Panc1 (cell line): ENCODE measurements around the gene LEKR1. TPM values are rescaled to one million over a fixed set of nuclear protein-coding genes. Genes with fewer than 3 reads are reported as not detected.

ENCODE experiments used
- ATAC-seq: fragments of 200-7000 bp; cut with Tn5 transposase; 2 replicates; pipeline ENCODE4 v1.9.1; 2020; ENCODE audit warnings: mild to moderate bottlenecking, moderate library complexity
- BruUV-seq: library from RNA; stranded (reverse); fragments of 400-500 nt; replicated peaks from 2 replicates; lab custom pipeline; 2021; lab: Mats Ljungman, UMichigan
- CTCF ChIA-PET: fragments of 300-600 bp; sonication (Branson Sonifier 250); formaldehyde crosslinking; loops from one replicate; lab custom pipeline; 2022; ENCODE audit warnings: antibody characterized with exemption; lab: Charles Lee
- POLR2A ChIA-PET: fragments of 300-600 bp; sonication (Branson Sonifier 250); formaldehyde crosslinking; loops from one replicate; lab custom pipeline; 2022; ENCODE audit warnings: antibody characterized with exemption; lab: Charles Lee
- DNase-seq: peaks from one replicate; pipeline ENCODE4 v3.0.0-alpha.2; 2010; ENCODE audit warnings: low read depth, low spot score
- H3K27ac ChIP-seq: 2 replicates; pipeline ENCODE4 v1.5.1; 2011; ENCODE audit warnings: mild to moderate bottlenecking, low read length, inconsistent platforms
- H3K27me3 ChIP-seq: fragments of 200-500 bp; sonication (Bioruptor generic); 2 replicates; pipeline ENCODE4 v1.6.0; 2014; ENCODE audit warnings: low read length, inconsistent platforms; ENCODE audit not compliant: control insufficient read depth, insufficient read depth
- H3K36me3 ChIP-seq: fragments of 200-500 bp; sonication (Bioruptor generic); 2 replicates; pipeline ENCODE4 v1.5.1; 2014; ENCODE audit warnings: inconsistent platforms, mild to moderate bottlenecking, low read length, moderate library complexity; ENCODE audit not compliant: control insufficient read depth, insufficient read depth
- H3K4me1 ChIP-seq: 2 replicates; pipeline ENCODE4 v1.5.1; 2011; ENCODE audit warnings: inconsistent platforms, mild to moderate bottlenecking, low read length, moderate library complexity; ENCODE audit not compliant: control insufficient read depth, insufficient read depth
- H3K4me3 ChIP-seq, 2 experiments: 2 replicates each; pipeline ENCODE4 v1.5.1; 2011 to 2012; ENCODE audit warnings: low read depth in 2 of 2, low read length in 2 of 2, mild to moderate bottlenecking in 2 of 2, inconsistent platforms in 1 of 2, moderate library complexity in 1 of 2
- H3K9me3 ChIP-seq: fragments of 200-500 bp; sonication (Bioruptor generic); 2 replicates; pipeline ENCODE4 v1.5.1; 2014; ENCODE audit warnings: low read depth, mild to moderate bottlenecking, inconsistent platforms, low read length, moderate library complexity; ENCODE audit not compliant: control insufficient read depth, insufficient read depth
- POLR2AphosphoS5 ChIP-seq: IDR thresholded peaks from 2 replicates; pipeline ENCODE4 v1.6.1; 2012; ENCODE audit warnings: mild to moderate bottlenecking, low read depth, low read length, moderate library complexity
- SIN3A ChIP-seq: IDR thresholded peaks from 2 replicates; pipeline ENCODE4 v1.6.1; 2012; ENCODE audit warnings: low read depth, mild to moderate bottlenecking, low read length, moderate library complexity, borderline replicate concordance; ENCODE audit not compliant: insufficient read depth
- TCF7L2 ChIP-seq: IDR thresholded peaks from 2 replicates; pipeline ENCODE4 v1.6.1; 2011; ENCODE audit warnings: mild to moderate bottlenecking, low read depth, low read length, inconsistent platforms
- in situ Hi-C: cut with HindIII; loops from 2 replicates; pipeline ENCODE4 v1.10.0; 2016; ENCODE audit warnings: low sequenced_read_pairs, low pct_unique_long_range_greater_than_20kb
- intact Hi-C: fragments of 100-400 bp; cut with micrococcal nuclease; formaldehyde crosslinking; loops from one replicate; pipeline ENCODE4 v1.10.0; 2022; ENCODE audit not compliant: unreplicated experiment
- total RNA-seq: library from RNA; stranded (reverse); gene quantifications from one replicate; pipeline ENCODE4 v1.2.1, GENCODE V29; 2021; ENCODE audit not compliant: unreplicated experiment
- TF ChIP-seq, protein P1 (sequence below): fragments of 450-650 bp; IDR thresholded peaks from 2 replicates; pipeline ENCODE4 v1.5.1; 2017; ENCODE audit warnings: mild to moderate bottlenecking
- TF ChIP-seq, protein P2 (sequence below), 2 experiments: IDR thresholded peaks; 2 replicates each; pipeline ENCODE4 v1.6.1; 2011 to 2012; ENCODE audit warnings: low read depth in 2 of 2, control low read depth in 1 of 2, low read length in 1 of 2, mild to moderate bottlenecking in 1 of 2, moderate library complexity in 1 of 2; ENCODE audit not compliant: insufficient read depth in 1 of 2

LEKR1 gene
- total RNA-seq, 1 experiment from 2014 or later, result not detected

DNA sequence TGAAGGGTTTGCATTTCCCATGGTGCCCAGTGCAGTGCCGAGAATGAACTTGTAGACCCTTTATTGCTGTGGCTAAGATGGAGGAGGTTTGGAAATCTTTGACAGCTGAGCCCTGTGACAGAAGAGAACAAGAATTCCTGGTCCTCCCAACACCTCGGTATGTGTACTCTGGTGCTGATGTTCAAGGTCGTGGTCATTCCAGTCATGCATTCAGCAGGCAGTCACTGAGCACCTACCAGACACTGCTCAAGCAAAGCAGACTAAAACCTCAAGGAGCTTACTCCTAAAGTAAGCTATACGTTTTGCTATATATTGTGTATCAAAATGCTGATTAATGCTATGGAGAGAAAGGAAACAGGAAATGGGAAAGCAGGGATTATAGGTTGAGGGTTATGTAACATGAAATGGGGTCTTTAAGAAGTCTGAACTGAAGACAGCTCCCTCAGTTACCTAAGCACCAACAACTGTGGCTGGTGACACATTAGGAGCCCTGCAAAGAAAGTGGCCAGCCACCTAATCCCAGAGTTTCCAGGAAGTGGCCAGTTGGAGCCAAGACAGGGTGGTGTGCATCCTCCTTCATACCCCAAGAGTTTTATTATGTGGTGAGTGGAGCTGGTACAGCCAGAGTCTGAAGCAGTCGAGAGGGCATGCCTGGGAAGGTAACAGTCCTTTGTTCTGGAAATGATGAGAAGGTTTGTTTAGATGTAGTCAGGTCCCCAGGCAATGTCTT, 268.8 kb downstream of the LEKR1 start:
- POLR2A ChIA-PET, result no interaction called here
- H3K9me3 ChIP-seq, result no peaks in the 10 kb centered on the region
- DNase-seq (no peak), ATAC-seq (no peak)
- no peaks in the 10 kb centered on the region for H3K27me3 ChIP-seq
- TF ChIP-seq, protein P1, sequence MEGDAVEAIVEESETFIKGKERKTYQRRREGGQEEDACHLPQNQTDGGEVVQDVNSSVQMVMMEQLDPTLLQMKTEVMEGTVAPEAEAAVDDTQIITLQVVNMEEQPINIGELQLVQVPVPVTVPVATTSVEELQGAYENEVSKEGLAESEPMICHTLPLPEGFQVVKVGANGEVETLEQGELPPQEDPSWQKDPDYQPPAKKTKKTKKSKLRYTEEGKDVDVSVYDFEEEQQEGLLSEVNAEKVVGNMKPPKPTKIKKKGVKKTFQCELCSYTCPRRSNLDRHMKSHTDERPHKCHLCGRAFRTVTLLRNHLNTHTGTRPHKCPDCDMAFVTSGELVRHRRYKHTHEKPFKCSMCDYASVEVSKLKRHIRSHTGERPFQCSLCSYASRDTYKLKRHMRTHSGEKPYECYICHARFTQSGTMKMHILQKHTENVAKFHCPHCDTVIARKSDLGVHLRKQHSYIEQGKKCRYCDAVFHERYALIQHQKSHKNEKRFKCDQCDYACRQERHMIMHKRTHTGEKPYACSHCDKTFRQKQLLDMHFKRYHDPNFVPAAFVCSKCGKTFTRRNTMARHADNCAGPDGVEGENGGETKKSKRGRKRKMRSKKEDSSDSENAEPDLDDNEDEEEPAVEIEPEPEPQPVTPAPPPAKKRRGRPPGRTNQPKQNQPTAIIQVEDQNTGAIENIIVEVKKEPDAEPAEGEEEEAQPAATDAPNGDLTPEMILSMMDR, result no peak
- no peak for TF ChIP-seq POLR2AphosphoS5
- TF ChIP-seq, protein P2, sequence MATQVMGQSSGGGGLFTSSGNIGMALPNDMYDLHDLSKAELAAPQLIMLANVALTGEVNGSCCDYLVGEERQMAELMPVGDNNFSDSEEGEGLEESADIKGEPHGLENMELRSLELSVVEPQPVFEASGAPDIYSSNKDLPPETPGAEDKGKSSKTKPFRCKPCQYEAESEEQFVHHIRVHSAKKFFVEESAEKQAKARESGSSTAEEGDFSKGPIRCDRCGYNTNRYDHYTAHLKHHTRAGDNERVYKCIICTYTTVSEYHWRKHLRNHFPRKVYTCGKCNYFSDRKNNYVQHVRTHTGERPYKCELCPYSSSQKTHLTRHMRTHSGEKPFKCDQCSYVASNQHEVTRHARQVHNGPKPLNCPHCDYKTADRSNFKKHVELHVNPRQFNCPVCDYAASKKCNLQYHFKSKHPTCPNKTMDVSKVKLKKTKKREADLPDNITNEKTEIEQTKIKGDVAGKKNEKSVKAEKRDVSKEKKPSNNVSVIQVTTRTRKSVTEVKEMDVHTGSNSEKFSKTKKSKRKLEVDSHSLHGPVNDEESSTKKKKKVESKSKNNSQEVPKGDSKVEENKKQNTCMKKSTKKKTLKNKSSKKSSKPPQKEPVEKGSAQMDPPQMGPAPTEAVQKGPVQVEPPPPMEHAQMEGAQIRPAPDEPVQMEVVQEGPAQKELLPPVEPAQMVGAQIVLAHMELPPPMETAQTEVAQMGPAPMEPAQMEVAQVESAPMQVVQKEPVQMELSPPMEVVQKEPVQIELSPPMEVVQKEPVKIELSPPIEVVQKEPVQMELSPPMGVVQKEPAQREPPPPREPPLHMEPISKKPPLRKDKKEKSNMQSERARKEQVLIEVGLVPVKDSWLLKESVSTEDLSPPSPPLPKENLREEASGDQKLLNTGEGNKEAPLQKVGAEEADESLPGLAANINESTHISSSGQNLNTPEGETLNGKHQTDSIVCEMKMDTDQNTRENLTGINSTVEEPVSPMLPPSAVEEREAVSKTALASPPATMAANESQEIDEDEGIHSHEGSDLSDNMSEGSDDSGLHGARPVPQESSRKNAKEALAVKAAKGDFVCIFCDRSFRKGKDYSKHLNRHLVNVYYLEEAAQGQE (IDR thresholded peaks at IDR 0.05; ENCODE audit: insufficient read depth in 1 of 2, low read depth in 2 of 2, low read length in 1 of 2), result no peak
- no peak for TF ChIP-seq TCF7L2
- TF ChIP-seq SIN3A, result no peak
- H3K27ac ChIP-seq, result no peak overlapping the region
- H3K36me3 ChIP-seq, result no peaks in the 10 kb centered on the region
- intact Hi-C loops, result no loop called here
- peaks cover 2% of the 10 kb centered on the region; the same call in 1 of the 2 replicates for H3K4me1 ChIP-seq
- CTCF ChIA-PET, result interaction anchor here (0.9 kb wide), 1 partner anchor 23 kb away, joined by 3 read pairs; no protein-coding TSS in a partner anchor
- no TSS peak for BruUV-seq
- in situ Hi-C loops, result no loop called here
- H3K4me3 ChIP-seq, result no peak overlapping the region

Other genes with a start within 250 kb of the LEKR1 start
- gene TIPARP, start 151.8 kb upstream of the LEKR1 start, total RNA-seq, result 22.1 TPM